AG09309 (cell line): Measurements from ENCODE around the gene MAGI1.

Experiments used
- DNase-seq: peaks from one replicate; pipeline ENCODE4 v3.0.0-alpha.2; 2010; ENCODE audit warnings: low read depth
- H3K4me3 ChIP-seq: 2 replicates; pipeline ENCODE4 v1.5.1; 2011; ENCODE audit warnings: mild to moderate bottlenecking, low read depth, low read length, moderate library complexity; ENCODE audit not compliant: control insufficient read depth
- TF ChIP-seq, protein P1 (sequence below): IDR thresholded peaks from 2 replicates; pipeline ENCODE4 v1.5.1; 2011; ENCODE audit warnings: mild to moderate bottlenecking, low read depth, low read length, inconsistent platforms; ENCODE audit not compliant: insufficient read depth, control insufficient read depth; ENCODE audit errors: missing control alignments

Gene MAGI1

GRCh38 chr3:65402597-65402996, 636.1 kb downstream of the MAGI1 start:
- H3K4me3 ChIP-seq: no peak overlapping the region
- DNase-seq: peak; percentile 78
- TF ChIP-seq, protein P1, sequence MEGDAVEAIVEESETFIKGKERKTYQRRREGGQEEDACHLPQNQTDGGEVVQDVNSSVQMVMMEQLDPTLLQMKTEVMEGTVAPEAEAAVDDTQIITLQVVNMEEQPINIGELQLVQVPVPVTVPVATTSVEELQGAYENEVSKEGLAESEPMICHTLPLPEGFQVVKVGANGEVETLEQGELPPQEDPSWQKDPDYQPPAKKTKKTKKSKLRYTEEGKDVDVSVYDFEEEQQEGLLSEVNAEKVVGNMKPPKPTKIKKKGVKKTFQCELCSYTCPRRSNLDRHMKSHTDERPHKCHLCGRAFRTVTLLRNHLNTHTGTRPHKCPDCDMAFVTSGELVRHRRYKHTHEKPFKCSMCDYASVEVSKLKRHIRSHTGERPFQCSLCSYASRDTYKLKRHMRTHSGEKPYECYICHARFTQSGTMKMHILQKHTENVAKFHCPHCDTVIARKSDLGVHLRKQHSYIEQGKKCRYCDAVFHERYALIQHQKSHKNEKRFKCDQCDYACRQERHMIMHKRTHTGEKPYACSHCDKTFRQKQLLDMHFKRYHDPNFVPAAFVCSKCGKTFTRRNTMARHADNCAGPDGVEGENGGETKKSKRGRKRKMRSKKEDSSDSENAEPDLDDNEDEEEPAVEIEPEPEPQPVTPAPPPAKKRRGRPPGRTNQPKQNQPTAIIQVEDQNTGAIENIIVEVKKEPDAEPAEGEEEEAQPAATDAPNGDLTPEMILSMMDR: no peak

- no peak overlapping the region for H3K4me3 ChIP-seq
- TF ChIP-seq, protein P1: no peak
- DNase-seq: no peak
These were observed 637.1 kb downstream of the MAGI1 start for GRCh38 chr3:65401359-65402305.

- no peak overlapping the region for H3K4me3 ChIP-seq
- TF ChIP-seq, protein P1: no peak
- no peak for DNase-seq
These were observed 637.8 kb downstream of the MAGI1 start for GRCh38 chr3:65400899-65401298.

GRCh38 chr3:65398953-65399352, 639.8 kb downstream of the MAGI1 start:
- H3K4me3 ChIP-seq: no peak overlapping the region
- TF ChIP-seq, protein P1: no peak
- no peak for DNase-seq

DNA sequence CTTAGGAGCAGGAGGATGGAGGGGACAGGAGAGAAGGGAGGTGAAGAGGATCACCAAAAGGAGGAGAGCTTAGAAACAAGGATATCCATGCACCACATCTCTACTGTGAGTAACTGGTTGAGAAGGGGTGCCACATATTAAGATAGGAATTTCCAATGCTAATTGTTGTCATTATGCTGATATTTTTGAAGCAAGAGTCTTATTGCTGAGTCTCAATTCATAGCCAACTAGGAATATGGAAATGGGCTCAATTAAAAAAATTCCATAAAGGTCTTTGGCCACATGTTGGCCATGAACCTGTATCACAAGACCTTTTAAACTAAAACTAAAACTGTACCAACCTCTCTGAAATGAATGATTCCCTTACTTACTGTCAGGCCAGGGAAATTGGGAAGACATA, 642.6 kb downstream of the MAGI1 start:
- TF ChIP-seq, protein P1: no peak
- no peak for DNase-seq

GRCh38 chr3:65391068-65391467, 647.6 kb downstream of the MAGI1 start:
- DNase-seq: no peak
- no peak overlapping the region for H3K4me3 ChIP-seq
- TF ChIP-seq, protein P1: no peak

More for the DNA sequence above, 642.6 kb downstream of the MAGI1 start:
- no peak overlapping the region for H3K4me3 ChIP-seq
